Measurements from ENCODE around the gene XRCC3.
"Not testable (repeated sequence)": the region's sequence is repeated elsewhere in the genome, so short reads cannot be mapped to it uniquely, and the experiment has no call there.

Gene XRCC3

GRCh38 chr14:103692159-103692558, 23.1 kb downstream of the XRCC3 start:
- no peak for DNase-seq

- DNase-seq, result not testable (repeated sequence)
Measured at GRCh38 chr14:103691655-103692054, 23.6 kb downstream of the XRCC3 start.

- no peak for DNase-seq
Measured at GRCh38 chr14:103690332-103690731, 24.9 kb downstream of the XRCC3 start.

- peak; percentile 25 to 58 for DNase-seq
Measured at GRCh38 chr14:103688906-103689902, 26.0 kb downstream of the XRCC3 start.

GRCh38 chr14:103688441-103688840, 26.8 kb downstream of the XRCC3 start:
- DNase-seq, result no peak

GRCh38 chr14:103687712-103688111, 27.5 kb downstream of the XRCC3 start:
- no peak for DNase-seq

- no peak for DNase-seq
Measured at GRCh38 chr14:103686831-103687485, 28.3 kb downstream of the XRCC3 start.

- DNase-seq, result no peak
Measured at GRCh38 chr14:103685276-103686211, 29.7 kb downstream of the XRCC3 start.

GRCh38 chr14:103684871-103685270, 30.4 kb downstream of the XRCC3 start:
- no peak for DNase-seq

GRCh38 chr14:103684471-103684870, 30.8 kb downstream of the XRCC3 start:
- DNase-seq, result no peak

GRCh38 chr14:103683139-103683538, 32.1 kb downstream of the XRCC3 start:
- no peak for DNase-seq

GRCh38 chr14:103680491-103681231, 34.6 kb downstream of the XRCC3 start:
- no peak for DNase-seq

GRCh38 chr14:103679351-103679750, 35.9 kb downstream of the XRCC3 start:
- no peak for DNase-seq

GRCh38 chr14:103676881-103677675, 38.2 kb downstream of the XRCC3 start:
- DNase-seq, result no peak

- no peak for DNase-seq
Measured at GRCh38 chr14:103675957-103676356, 39.3 kb downstream of the XRCC3 start.

GRCh38 chr14:103671911-103672310, 43.3 kb downstream of the XRCC3 start:
- no peak for DNase-seq

GRCh38 chr14:103669370-103669769, 45.9 kb downstream of the XRCC3 start:
- no peak for DNase-seq

GRCh38 chr14:103668117-103668516, 47.1 kb downstream of the XRCC3 start:
- DNase-seq, result no peak

- DNase-seq, result no peak
Measured at GRCh38 chr14:103667671-103668070, 47.6 kb downstream of the XRCC3 start.

GRCh38 chr14:103663506-103663905, 51.7 kb downstream of the XRCC3 start:
- DNase-seq, result no peak

GRCh38 chr14:103662591-103662990, 52.7 kb downstream of the XRCC3 start:
- no peak for DNase-seq

All from hippocampal formation (tissue), 2 donors.